Inflammatory macrophage (primary cell): ENCODE results near the gene CERS2.

Experiments
- DNase-seq, 2 donors: peaks; one replicate each; pipeline ENCODE4 v3.0.0-alpha.2; 2020 to 2022

CERS2 gene

GRCh38 chr1:150997949-150998348, 23.3 kb upstream of the CERS2 start:
- DNase-seq = no peak

GRCh38 chr1:150997126-150997872, 22.7 kb upstream of the CERS2 start:
- DNase-seq = no peak

- peak; percentile 36 to 45 for DNase-seq
Observed at GRCh38 chr1:150995896-150996295, 21.3 kb upstream of the CERS2 start.

GRCh38 chr1:150995460-150995859, 20.8 kb upstream of the CERS2 start:
- DNase-seq = no peak

- DNase-seq = no peak
Observed at GRCh38 chr1:150994248-150994647, 19.6 kb upstream of the CERS2 start.

- no peak for DNase-seq
Observed at GRCh38 chr1:150992626-150993025, 18.0 kb upstream of the CERS2 start.

- DNase-seq = no peak
Observed at GRCh38 chr1:150987924-150988323, 13.3 kb upstream of the CERS2 start.

GRCh38 chr1:150985179-150985825, 10.7 kb upstream of the CERS2 start:
- no peak for DNase-seq

GRCh38 chr1:150981805-150982712, 7.4 kb upstream of the CERS2 start, which contains the start of gene ANXA9:
Gene ANXA9, plus strand, starts transcription at chr1:150982292. Its CDS starts 814 bp downstream, at chr1:150983106.
- DNase-seq = peak; percentile 39 to 70

GRCh38 chr1:150981177-150981804, 6.7 kb upstream of the CERS2 start:
- no peak for DNase-seq

- peak; percentile 92 to 95 for DNase-seq
Observed at GRCh38 chr1:150979092-150980056, 4.7 kb upstream of the CERS2 start.

- DNase-seq = peak; percentile 91 to 94
Observed at GRCh38 chr1:150976879-150977694, 2.5 kb upstream of the CERS2 start.

GRCh38 chr1:150976401-150976821, 1.8 kb upstream of the CERS2 start:
- no peak for DNase-seq

- DNase-seq = peak; percentile 42 to 50
Observed at GRCh38 chr1:150973836-150974579, 627 bp downstream of the CERS2 start.

GRCh38 chr1:150973258-150973835, 1.3 kb downstream of the CERS2 start:
- no peak for DNase-seq

GRCh38 chr1:150972417-150972940, 2.2 kb downstream of the CERS2 start:
- no peak for DNase-seq

- no peak for DNase-seq
Observed at GRCh38 chr1:150971583-150972416, 2.8 kb downstream of the CERS2 start.
